Keratinocyte (primary cell): ENCODE data around the gene ZNF79. TPM values are rescaled to one million over a fixed set of nuclear protein-coding genes. Genes with fewer than 3 reads are reported as not detected.

Source experiments
- DNase-seq: peaks from one replicate; pipeline ENCODE4 v3.0.0-alpha.2; 2011; ENCODE audit warnings: low read depth, missing footprints, low spot score
- FAIRE-seq: peaks from 2 replicates; lab custom pipeline; 2011; peaks lifted over from hg19 to GRCh38; lab: Jason Lieb, UNC
- H2AFZ ChIP-seq: 2 replicates; pipeline ENCODE4 v1.6.0; 2012; ENCODE audit warnings: low read length, control low read depth, inconsistent platforms; ENCODE audit not compliant: control insufficient read depth
- H3K27ac ChIP-seq: 2 replicates; pipeline ENCODE4 v1.5.1; 2011; ENCODE audit warnings: low read length; ENCODE audit not compliant: control insufficient read depth, insufficient read depth
- H3K27me3 ChIP-seq: 3 replicates; pipeline ENCODE4 v1.6.0; 2011; ENCODE audit warnings: low read length; ENCODE audit not compliant: control insufficient read depth, insufficient read depth; ENCODE audit errors: extremely low read depth
- H3K36me3 ChIP-seq, 2 experiments: 2 replicates in 1 of 2; 3 replicates in 1 of 2; pipeline ENCODE4 v1.5.1; 2011; ENCODE audit warnings: low read length in 2 of 2, mild to moderate bottlenecking in 1 of 2; ENCODE audit not compliant: control insufficient read depth in 2 of 2, insufficient read depth in 2 of 2; ENCODE audit errors: extremely low read depth in 1 of 2
- H3K4me1 ChIP-seq: 3 replicates; pipeline ENCODE4 v1.5.1; 2011; ENCODE audit warnings: low read length; ENCODE audit not compliant: control insufficient read depth, insufficient read depth; ENCODE audit errors: extremely low read depth
- H3K4me2 ChIP-seq: 3 replicates; pipeline ENCODE4 v1.6.0; 2011; ENCODE audit warnings: low read depth, low read length; ENCODE audit not compliant: control insufficient read depth, insufficient read depth; ENCODE audit errors: extremely low read depth
- H3K4me3 ChIP-seq, 3 experiments: fragments of 200-600 bp in 1 of 3; sonication (generic) in 1 of 3; 2 replicates in 2 of 3; 3 replicates in 1 of 3; pipeline ENCODE4 v1.5.1; 2011 to 2016; ENCODE audit warnings: low read length in 3 of 3, mild to moderate bottlenecking in 3 of 3, control low read depth in 2 of 3, inconsistent platforms in 1 of 3, low read depth in 1 of 3, mixed read lengths in 1 of 3, mixed run types in 1 of 3, moderate library complexity in 1 of 3; ENCODE audit not compliant: control insufficient read depth in 2 of 3, insufficient read depth in 2 of 3; ENCODE audit errors: extremely low read depth in 1 of 3
- H3K79me2 ChIP-seq: 2 replicates; pipeline ENCODE4 v1.6.0; 2012; ENCODE audit warnings: low read length; ENCODE audit not compliant: control insufficient read depth, insufficient read depth
- H3K9ac ChIP-seq: 3 replicates; pipeline ENCODE4 v1.6.0; 2011; ENCODE audit warnings: low read length; ENCODE audit not compliant: control insufficient read depth, insufficient read depth; ENCODE audit errors: extremely low read depth
- H3K9me1 ChIP-seq: 3 replicates; pipeline ENCODE4 v1.6.0; 2011; ENCODE audit warnings: low read length; ENCODE audit not compliant: control insufficient read depth, insufficient read depth; ENCODE audit errors: extremely low read depth
- H3K9me3 ChIP-seq: 2 replicates; pipeline ENCODE4 v1.5.1; 2012; ENCODE audit warnings: low read depth, low read length; ENCODE audit not compliant: control insufficient read depth
- H4K20me1 ChIP-seq: 3 replicates; pipeline ENCODE4 v1.6.0; 2011; ENCODE audit warnings: low read length; ENCODE audit not compliant: control insufficient read depth, insufficient read depth; ENCODE audit errors: extremely low read depth
- EZH2 ChIP-seq: IDR thresholded peaks from one replicate; pipeline ENCODE4 v1.6.1; 2012; ENCODE audit warnings: inconsistent platforms, mild to moderate bottlenecking, low read length, moderate library complexity
- dilution Hi-C: fragments of 300-500 bp; cut with MboI; formaldehyde crosslinking; loops from one replicate; pipeline ENCODE4 v1.7.0; 2020; ENCODE audit warnings: low sequenced_read_pairs; ENCODE audit not compliant: extremely low pct_ligation_motif_present
- polyA plus RNA-seq, 5 experiments: library from polyadenylated mRNA; depleted of rRNA in 3 of 5; stranded (reverse) in 3 of 5; stranded (forward) in 1 of 5; unstranded in 1 of 5; fragments of >200 nt; gene quantifications; 1 replicate in 1 of 5; 2 replicates in 3 of 5; 3 replicates in 1 of 5; pipeline versions ENCODE4 v1.2.1 to v1.2.3, GENCODE V29; 2011 to 2012; ENCODE audit warnings: missing spikeins in 2 of 5, low read depth in 1 of 5, low replicate concordance in 1 of 5
- TF ChIP-seq, protein P1 (sequence below), 3 experiments: IDR thresholded peaks in 1 of 3; conservative IDR thresholded peaks in 1 of 3; optimal IDR thresholded peaks in 1 of 3; 2 replicates in 2 of 3; 3 replicates in 1 of 3; pipeline versions ENCODE3 to v1.5.1; 2011; ENCODE audit warnings: low read length in 3 of 3, mild to moderate bottlenecking in 3 of 3, moderate library complexity in 2 of 3, control low read depth in 1 of 3, inconsistent platforms in 1 of 3; ENCODE audit not compliant: insufficient read depth in 2 of 3; ENCODE audit errors: extremely low read depth in 1 of 3

Gene ZNF79
- polyA plus RNA-seq, 1 donor (not counting 4 experiments of a cell fraction or from before 2014, with no cell fraction given): 4.8 TPM

DNA sequence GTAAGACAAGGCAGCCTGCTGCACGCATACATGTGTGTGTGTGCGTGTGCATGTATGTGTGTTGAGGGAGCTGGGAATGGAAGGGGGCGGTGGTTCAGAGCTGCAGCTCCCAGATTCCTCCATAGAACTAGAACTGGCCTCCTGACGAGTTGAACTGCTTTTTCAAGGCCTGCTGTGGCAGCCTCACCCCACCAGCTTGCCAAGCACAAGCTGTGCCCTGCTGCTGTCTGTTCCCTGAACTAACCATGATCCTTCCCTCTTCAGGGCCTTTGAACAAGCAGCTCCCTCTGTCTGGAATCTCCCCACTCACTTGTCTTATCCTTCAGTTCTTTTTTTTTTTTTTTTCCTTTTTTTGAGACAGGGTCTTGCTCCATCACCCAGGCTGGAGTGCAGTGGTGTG, 49.8 kb downstream of the ZNF79 start:
- FAIRE-seq: no peak
- TF ChIP-seq EZH2: no peak
- TF ChIP-seq, protein P1, sequence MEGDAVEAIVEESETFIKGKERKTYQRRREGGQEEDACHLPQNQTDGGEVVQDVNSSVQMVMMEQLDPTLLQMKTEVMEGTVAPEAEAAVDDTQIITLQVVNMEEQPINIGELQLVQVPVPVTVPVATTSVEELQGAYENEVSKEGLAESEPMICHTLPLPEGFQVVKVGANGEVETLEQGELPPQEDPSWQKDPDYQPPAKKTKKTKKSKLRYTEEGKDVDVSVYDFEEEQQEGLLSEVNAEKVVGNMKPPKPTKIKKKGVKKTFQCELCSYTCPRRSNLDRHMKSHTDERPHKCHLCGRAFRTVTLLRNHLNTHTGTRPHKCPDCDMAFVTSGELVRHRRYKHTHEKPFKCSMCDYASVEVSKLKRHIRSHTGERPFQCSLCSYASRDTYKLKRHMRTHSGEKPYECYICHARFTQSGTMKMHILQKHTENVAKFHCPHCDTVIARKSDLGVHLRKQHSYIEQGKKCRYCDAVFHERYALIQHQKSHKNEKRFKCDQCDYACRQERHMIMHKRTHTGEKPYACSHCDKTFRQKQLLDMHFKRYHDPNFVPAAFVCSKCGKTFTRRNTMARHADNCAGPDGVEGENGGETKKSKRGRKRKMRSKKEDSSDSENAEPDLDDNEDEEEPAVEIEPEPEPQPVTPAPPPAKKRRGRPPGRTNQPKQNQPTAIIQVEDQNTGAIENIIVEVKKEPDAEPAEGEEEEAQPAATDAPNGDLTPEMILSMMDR (optimal IDR thresholded peaks at IDR 0.05 in 1 of 3, IDR thresholded peaks at IDR 0.05 in 1 of 3, conservative IDR thresholded peaks at IDR 0.05 in 1 of 3; ENCODE audit: extremely low read depth in 1 of 3, insufficient read depth in 2 of 3, low read length in 3 of 3): no peak
- Histone ChIP-seq H3K79me2 (no peaks in the 10 kb centered on the region), H3K9ac (no peak overlapping the region), H3K4me1 (no peaks in the 10 kb centered on the region), H4K20me1 (no peaks in the 10 kb centered on the region), H3K27ac (no peak overlapping the region), H3K9me1 (no peaks in the 10 kb centered on the region), H3K36me3 (peaks cover 12 to 17% of the 10 kb centered on the region in 2 experiments), H3K4me2 (no peak overlapping the region), H2AFZ (no peak overlapping the region), H3K27me3 (no peaks in the 10 kb centered on the region), H3K4me3 (no peak overlapping the region), H3K9me3 (no peaks in the 10 kb centered on the region)
- dilution Hi-C loops: no loop called here
- DNase-seq: no peak

DNA sequence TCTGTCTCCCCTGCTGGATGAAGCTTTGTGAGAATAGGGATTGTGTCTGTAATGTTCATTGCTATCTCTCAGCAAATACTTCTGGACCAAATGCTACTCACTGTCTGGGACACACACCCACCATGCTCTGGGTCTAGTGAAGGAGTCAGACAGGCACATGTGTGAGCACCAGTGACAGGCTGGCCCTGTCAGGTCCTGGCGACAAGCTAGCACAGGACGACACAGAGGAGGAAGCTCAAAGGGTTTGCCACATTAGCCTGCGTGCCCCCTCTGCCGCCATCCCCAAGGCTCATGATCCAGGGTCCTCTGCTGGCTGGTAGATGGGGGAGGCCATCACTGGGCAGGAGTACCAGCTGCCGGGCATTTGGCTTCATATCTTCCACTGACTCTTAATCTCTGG, 50.4 kb downstream of the ZNF79 start:
- H3K4me2 ChIP-seq: no peak overlapping the region
- H3K27ac ChIP-seq: no peak overlapping the region
- no peaks in the 10 kb centered on the region for H3K27me3 ChIP-seq
- H3K4me1 ChIP-seq: no peaks in the 10 kb centered on the region
- H3K9me3 ChIP-seq: no peaks in the 10 kb centered on the region
- DNase-seq (no peak), FAIRE-seq (no peak)
- dilution Hi-C loops: no loop called here
- no peak overlapping the region for H3K4me3 ChIP-seq
- H2AFZ ChIP-seq: no peak overlapping the region
- peaks cover 15 to 24% of the 10 kb centered on the region in 2 experiments for H3K36me3 ChIP-seq
- H3K79me2 ChIP-seq: no peaks in the 10 kb centered on the region
- no peaks in the 10 kb centered on the region for H3K9me1 ChIP-seq
- TF ChIP-seq, protein P1 (optimal IDR thresholded peaks at IDR 0.05 in 1 of 3, IDR thresholded peaks at IDR 0.05 in 1 of 3, conservative IDR thresholded peaks at IDR 0.05 in 1 of 3; ENCODE audit: extremely low read depth in 1 of 3, insufficient read depth in 2 of 3, low read length in 3 of 3): no peak
- TF ChIP-seq EZH2: no peak
- H3K9ac ChIP-seq: no peak overlapping the region
- no peaks in the 10 kb centered on the region for H4K20me1 ChIP-seq
